Measurements from ENCODE around the gene TBC1D30.

TBC1D30 gene

DNA sequence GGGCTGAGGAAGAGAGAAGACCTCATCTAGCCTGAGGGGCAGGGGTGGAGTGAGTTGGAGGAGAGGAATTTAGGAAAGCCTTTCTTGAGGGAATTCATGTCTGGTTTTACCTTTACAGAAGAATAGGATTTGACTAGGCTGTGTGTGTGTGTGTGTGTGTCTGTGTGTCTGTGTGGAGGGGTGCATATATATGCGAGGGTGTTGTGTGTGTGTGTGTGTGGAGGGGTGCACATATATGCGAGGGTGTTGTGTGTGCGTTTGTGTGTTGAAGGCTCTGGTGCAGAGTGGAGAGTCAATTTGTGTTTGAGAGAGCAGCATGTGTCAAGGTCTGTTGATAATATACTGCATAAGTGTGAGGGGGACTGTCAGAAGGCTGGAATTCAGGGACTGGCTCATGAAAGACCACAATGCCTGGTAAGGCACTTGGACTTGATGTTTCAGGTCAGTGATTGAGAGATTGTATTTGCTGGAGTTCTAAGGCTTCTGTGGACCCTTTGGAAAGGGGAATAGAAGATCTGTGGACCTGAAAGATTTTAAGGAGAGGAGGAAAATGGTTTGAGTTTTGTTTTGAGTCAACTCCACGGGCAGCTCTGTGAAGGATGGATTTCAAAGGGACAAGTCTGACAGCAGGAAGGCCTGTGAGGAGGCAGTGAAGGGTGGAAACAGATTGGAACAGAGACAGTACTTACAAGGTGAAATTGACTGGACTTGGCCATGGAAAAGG lies 34.6 kb downstream of the TBC1D30 start:
- no peak for DNase-seq (ENCODE audit: low read depth in 3 of 3)

DNA sequence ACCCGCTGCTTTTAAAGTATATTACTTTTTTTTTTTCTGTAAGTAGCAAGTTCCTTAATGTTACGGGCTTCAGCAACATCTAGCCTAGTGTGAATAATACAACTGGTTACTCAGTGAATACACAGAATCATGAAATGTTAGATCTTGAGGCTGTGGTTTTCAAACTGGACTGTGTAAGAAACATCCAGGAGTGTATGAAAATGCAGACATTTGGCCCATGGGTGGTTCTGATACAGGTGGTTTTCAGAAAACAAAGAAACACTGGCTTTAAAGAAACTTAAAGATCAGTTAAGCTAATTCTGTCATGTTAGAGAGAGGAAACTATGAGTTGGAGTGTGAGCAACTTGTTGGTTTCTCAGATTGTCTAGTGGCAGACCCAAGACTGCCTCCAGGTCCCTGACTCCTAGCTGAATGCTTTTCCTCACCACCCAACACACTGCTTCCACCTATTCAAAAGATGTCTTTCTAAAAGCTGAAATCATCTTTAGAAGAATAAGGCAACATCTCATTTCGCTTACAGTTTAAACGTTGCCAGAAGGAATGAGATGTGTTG lies 36.1 kb downstream of the TBC1D30 start:
- no peak for DNase-seq (ENCODE audit: low read depth in 3 of 3)

DNA sequence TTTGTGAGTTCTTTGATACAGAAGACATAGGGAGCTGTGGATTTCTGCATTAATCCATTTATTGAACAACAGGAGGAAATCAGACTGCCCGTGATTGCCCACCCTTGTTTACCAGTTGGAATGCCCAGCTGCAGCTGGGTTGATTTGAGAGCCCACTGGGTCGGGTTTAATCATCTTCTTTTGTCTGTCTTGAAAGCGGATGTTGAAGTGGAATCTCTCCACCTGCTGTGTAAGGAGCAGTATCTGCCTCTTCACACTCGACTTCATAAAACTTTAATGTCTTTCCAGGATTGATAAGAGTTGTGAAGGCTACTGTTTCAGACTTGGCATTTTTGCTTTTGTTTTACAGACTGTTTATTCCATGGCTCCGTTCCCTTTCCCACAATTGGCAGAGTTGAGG lies 39.9 kb downstream of the TBC1D30 start:
- DNase-seq (ENCODE audit: low read depth in 3 of 3): no peak

DNA sequence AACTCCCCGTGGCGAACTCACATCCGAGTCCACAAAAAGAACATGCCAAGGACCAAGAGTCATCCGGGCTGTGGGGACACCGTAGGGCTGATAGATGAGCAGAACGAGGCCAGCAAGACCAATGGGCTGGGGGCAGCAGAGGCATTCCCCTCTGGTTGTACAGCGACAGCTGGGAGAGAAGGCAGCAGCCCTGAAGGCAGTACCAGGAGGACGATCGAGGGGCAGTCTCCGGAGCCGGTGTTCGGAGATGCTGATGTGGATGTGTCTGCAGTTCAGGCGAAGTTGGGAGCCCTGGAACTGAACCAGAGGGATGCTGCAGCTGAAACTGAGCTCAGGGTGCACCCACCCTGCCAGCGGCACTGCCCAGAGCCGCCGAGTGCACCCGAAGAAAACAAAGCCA lies 50.7 kb downstream of the TBC1D30 start:
- no peak for DNase-seq (ENCODE audit: low read depth in 3 of 3)

DNA sequence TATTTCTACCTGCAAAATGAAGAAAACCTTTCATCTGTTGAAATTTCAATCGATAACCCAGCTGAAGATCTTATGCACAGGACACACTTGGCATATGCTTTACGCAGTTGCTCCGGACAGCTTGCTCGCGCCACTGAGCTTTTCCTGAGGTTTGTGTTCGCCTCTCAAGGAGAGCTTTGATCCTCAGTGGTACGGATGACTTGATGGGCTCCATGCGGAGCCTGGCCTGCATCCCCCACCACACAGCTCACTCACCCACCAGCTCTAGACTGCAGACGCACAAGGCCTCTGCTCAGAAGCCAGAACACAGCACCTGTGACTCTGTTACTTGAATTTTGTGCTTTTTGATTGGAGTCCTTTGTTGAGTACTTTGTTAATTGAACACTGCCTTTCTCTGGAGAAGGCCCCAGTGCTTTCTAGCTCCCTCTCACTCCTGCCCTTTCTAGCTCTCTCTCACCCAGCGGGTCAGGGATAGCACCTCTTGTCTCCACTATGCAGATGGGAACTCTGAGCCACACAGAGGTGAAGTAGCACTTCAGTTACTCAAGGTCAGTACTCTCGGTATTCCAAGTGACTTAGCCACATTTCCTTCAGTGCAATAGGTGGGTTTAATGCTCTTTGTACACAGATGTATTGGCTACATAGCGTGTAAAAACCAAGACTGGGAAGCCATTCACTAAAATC lies 52.1 kb downstream of the TBC1D30 start:
- no peak for DNase-seq (ENCODE audit: low read depth in 3 of 3)

DNA sequence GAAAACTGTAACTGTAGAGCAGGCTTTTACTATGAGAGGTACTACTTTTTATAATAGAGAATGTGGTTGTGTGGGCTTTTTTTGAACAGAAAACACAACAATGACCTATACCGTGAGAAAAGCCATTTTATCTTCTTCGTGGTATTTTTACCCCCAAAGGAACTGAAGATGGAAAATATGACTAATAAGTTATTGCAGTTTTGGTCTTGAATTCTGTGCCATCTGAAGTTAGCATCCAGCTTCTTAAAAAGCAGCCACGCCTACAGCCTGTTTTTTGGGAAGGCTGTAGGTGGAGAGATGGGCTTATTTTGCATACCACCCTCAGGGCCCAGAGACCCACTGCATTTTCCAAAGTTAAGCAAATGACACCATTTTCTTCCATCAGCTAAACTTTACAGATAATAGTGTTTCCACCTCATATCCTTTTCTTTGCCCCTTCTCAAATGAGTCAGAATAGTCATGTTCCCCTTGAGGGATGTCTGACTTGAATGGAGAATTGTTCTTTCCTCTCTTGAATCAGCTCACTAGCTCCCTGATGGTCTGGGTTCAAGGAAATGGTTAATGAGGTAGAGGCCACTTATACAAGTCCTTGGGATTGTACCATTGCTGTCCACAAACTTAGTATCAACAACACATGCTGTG lies 53.0 kb downstream of the TBC1D30 start:
- no peak for DNase-seq (ENCODE audit: low read depth in 3 of 3)

DNA sequence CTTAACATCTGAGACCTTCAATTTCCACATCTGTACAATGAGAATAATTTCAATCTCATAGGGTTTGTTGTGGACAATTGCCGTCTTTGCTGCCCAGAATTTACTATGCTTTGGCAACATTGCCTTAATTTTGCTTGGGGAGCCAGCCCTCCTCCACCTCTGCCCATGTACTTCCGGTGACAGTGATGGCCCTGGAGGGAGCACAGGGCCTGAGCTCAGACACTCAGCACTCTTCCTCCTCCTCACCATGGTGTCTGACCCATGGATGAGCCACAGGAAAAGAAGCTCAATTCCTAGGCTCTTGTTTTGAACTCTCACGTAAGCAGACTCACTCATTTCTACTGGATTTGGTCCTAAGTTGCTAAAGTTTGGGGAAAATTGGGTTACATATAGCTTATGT lies 58.2 kb downstream of the TBC1D30 start:
- no peak for DNase-seq (ENCODE audit: low read depth in 3 of 3)

DNA sequence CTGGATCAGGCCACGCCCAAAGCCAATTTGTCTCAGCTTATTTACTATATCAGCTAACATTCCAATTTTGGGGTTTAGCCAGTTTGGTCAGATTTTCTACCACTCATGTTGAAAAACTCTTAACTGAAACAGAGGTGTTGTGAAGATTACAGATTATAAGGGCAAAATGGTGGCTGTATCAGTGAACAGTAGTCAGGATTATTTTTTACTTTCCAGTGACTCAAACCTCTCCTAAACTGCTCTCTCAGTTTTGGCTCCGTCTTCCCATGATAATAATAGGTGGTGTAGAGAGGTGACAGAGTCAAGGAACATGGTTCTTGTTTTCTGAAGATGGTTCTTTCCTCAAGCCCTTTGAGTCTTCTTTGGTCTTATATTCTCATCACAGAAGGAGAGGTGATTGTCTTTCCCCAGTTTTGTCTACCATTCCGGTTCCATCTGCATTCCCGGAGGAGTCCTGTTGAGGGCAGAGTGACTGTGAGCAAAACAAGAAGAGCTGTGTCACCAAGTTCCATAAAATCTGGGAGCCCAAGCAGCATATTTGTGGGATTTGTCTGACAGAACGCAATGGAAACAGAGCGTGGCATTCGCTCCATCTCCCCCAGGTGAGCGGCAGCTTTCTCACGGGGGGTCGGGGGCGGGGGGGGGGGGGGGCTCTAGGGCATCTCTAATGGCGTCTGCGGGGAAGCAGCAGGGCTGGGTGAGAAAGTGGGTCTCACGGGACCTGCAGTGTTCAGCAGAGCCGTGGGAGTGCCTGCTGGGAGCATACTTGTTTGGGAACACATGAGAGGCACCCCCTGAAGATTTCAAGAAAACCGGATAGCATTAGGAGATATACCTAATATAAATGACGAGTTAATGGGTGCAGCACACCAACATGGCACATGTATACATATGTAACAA lies 59.1 kb downstream of the TBC1D30 start:
- DNase-seq (ENCODE audit: low read depth in 3 of 3): no peak

DNA sequence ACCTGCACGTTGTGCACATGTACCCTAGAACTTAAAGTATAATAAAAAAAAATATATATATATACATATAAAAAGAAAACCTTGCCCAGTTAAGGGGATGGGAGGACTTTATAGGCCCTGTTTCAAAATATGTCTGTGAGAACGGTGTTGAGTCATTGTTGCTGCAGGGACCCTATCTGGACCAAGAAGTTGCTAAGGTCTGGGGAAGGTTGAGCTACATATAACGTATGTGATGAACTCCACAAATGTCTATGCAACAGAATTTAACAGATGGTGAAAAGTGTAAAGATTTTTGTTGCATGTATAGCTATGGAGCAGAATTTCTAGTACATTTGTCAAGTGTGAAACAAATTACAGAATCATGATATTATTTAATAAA lies 59.7 kb downstream of the TBC1D30 start:
- DNase-seq (ENCODE audit: low read depth in 3 of 3): no peak

DNA sequence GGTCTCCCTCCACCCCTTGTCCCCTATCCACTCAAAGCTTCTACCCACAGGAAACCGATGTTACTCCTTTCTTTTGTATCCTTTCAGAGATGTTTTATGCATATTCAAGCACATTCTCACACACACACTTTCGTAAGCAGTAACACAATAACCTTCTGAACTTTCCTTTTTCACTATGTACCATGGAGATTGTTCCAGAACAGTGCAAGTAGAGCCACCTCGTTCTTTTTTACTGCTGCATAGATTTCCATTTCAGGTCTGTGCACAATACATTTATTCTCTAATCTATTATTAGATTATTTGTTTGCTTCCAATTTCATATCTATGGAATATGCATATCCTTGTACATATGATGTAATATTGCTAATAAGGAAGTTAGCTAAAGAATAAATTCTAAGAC lies 60.3 kb downstream of the TBC1D30 start:
- no peak for DNase-seq (ENCODE audit: low read depth in 3 of 3)

DNA sequence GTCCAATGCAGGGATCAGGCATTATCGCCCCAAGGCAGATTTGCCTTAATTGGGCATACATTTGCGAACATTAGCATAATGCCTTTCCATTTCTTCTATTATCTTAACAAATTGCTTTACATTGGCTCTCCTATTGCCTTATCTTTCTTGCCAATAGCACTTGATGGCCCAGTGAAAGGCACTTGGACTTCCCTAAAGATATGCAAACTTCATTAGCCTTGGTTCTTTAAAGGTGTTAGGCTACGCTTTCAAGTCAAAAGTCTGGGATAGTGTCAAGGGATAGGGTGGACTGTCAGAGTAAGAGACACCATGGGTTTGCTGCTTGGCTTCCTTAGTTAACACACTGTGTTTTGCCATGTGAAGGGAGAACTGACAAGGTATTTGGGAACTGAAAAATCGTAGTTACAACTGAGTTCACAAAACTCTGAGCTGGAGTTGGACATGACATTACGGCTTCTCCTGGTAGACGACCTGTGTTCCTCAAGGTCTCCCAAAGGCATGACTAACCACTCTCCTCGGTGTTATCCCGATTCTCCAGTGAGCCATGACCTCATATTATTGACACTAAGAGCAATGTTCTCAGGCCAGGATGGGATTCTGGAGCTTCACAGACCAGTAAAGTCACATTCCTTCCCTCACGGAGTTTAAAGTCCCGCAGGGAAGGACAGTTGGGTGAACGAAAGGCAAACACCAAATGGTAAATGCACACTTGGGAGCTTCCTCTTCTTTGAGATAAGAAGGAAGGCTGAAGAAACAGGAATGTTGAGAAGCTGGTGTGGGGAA lies 65.2 kb downstream of the TBC1D30 start:
- DNase-seq (ENCODE audit: low read depth in 3 of 3): no peak

DNA sequence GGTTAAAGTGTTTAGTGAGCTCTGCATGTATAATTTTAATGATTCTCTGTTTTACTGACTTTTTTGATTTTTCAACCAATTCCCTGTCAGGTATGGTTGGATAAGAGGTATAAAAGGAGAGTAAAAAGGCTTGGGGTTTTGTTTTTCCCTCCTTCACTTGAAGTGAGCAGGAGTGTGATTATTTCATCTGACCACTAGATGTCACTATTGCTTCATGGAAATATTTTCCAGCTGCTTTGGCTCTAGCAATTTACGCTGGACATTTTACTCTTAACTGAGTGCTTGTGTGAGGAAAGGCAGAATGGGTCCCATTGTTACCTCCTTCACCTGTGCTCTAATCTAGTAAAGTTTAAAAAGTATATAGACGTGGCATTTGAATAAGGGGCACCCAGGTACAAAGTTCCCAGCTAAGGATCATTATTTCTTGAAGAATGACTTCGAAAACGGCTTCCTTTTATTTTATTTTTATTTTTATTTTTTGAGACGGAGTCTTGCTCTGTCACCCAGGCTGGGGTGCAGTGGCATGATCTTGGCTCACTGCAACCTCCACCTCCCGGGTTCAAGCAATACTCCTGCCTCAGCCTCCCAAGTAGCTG lies 66.5 kb downstream of the TBC1D30 start:
- DNase-seq (ENCODE audit: low read depth in 3 of 3): no peak

DNA sequence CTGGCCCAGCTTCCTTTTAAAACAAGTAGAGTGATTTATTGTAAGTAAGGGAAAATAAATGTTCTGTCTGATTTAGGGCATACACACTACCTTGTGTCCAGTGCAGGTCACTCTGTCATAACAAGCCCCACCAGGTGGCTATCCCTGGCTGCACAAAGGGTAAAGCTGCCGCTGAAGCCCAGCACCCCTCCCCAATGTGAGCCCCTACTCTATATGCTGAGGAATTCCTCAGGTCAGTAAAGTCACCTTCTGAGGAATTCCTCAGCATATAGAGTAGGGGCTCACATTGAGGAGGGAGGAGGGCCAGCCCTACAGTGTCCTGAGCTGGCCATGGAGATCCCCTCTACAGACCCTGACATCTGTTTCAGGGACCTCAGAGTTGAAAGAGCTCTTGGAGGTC lies 67.2 kb downstream of the TBC1D30 start:
- no peak for DNase-seq (ENCODE audit: low read depth in 3 of 3)

DNA sequence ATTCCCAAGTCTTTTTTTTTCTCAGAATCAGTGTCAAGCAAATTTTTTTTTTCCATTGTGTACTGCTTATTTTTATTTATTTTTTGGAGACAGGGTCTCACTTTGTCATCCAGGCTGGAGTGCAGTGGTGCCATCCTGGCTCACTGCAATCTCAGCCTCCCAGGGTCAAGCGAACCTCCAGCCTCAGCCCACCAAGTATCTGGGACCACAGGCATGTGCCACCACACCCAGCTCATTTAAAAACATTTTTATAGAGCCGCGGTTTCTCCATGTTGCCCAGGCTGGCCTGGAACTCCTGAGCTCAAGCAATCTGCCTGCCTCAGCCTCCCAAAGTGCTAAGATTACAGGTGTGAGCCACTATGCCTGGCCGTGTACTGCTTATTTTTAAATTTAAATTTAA lies 68.1 kb downstream of the TBC1D30 start:
- DNase-seq (ENCODE audit: low read depth in 3 of 3): no peak

DNA sequence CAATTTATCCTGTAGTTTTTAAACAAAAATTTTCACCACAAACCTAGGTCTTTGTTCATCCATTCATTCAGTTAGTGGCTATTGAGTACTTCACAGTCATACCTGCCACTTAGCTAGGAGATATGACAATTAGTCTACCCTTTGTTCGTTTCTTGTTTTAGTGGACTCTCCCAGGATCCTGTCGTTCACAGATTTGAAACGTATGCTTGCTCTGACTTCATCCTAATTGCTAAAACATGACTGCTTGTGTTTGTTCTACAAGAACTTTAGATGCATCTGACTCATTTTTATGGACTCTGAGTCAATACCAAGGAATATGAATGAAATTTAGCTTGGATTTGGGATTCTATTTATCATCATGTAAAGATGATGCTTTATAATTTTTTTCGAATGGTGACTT lies 69.5 kb downstream of the TBC1D30 start:
- DNase-seq (ENCODE audit: low read depth in 3 of 3): no peak

DNA sequence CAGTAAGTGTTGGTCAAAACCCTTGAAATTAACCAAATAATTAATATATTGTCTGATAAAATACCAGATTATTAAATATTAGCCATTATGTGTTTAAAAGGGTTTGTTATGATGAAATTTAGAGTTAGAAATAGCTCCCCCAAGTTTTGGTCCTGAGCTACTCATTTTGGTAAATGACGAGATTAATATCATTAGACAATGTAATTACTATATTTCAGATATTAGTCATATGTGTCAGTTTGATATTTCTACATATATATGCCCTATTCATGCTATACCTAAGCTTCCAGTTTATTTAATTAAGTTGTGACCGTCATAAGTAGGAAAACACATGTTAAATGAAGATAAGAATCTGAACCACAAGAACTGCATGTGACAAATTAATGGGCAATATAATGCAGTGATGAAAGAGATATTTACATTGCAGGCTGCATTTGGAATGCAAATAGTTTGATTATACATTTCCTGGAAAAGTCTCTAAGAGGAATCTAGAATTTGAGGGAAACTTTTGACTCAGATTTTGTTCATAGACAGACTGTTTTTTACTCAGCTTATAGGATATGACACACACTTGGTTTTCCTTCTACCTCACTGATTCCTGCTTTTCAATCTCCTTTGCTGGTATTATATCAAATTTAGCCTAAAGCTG lies 70.5 kb downstream of the TBC1D30 start:
- DNase-seq (ENCODE audit: low read depth in 3 of 3): no peak

DNA sequence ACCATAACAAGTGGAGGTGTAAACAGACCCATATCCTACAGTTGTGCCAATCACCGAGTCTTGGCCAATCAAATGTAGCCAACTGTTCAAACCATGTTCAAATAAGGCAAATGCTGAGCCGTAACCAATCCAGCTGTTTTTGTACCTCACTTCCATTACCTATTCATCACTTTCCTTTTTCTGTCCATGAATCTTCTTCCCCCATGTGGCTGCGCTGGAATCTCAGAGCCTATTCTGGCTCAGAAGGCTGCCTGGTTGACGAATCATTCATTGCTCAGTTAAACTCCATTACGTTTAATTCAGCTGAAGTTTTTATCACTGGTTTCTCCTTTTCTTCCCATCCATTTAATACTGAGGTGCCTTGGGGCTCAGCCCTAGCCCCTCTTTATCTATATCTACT lies 71.1 kb downstream of the TBC1D30 start:
- DNase-seq (ENCODE audit: low read depth in 3 of 3): no peak

DNA sequence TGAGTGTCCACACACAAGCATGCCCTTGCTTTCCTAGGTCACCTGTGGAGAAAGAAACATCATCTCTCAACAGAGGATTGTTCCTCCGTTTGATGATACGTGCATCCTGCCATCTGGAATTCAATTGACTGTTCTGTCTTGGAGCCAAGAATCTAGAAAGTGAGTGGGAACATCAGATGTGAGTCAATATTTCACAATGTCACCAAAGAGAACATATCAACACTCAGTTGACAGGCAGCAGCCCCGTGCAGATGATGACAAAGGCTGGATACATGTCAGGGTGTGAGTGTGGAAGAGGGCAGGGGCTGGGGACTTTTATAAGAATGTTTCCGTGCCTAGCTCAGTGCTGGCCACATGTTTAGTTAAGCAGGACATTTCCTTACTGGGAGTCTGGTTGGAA lies 76.1 kb downstream of the TBC1D30 start:
- no peak for DNase-seq (ENCODE audit: low read depth in 3 of 3)

DNA sequence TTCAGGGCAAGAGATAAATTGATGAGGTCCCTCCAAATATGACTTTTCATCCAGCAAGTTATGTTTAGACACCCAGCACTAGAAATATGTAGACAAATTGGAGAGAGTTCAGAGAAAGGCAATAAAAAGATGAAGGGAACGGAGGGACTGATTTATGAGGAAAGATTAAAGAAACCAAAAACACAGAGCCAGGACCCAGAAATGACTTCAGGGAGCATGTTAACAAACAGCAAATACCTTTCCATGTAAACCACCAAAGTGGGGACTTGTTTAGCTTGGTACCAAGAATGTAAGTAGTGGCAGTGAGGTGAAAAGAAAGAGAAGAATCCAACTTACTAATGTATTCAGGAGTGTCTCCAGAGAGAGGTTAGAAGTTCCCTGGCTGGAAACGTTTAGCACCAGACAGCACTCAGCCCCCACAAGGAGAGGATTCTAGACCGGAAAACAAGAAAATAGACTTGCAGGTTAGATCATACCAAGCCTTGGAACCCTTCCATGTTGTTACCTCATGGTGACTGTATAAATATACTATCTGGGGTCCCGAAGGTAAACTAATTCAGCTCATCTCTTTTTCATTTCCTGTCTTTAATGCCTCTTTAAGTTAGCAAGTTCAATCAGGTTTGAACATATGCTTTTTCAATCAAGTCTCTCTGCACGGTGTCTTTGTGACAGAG lies 79.2 kb downstream of the TBC1D30 start:
- DNase-seq (ENCODE audit: low read depth in 3 of 3): no peak

DNA sequence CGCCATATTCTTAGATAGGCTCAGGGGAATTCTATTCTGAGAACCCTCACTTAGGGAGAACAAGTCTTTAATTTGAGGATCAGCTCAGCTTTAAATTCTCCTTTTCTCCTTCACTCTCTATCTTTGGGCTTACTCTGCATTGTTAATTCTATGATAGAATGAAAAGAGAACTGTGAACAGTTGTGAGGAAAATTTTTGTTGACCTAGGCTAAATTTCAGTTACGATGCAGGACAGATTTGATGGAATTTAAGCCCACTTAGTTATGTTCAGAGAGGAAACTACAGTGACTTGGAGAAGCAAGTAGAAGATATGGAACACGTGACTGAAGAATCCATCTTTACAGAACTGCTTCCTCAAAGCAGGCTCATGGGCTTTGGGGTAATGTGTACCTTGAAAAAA lies 82.7 kb downstream of the TBC1D30 start:
- DNase-seq (ENCODE audit: low read depth in 3 of 3): no peak
